CD4-positive, alpha-beta T cell treated with Interferon alpha-2 for 1 hour (primary cell): ENCODE measurements around the gene KATNIP.
A peak's percentile ranks its signal among the peaks of the same experiment; 100 is the strongest.

Source experiments
- DNase-seq, 2 donors: peaks; one replicate each; pipeline ENCODE4 v3.0.0-alpha.2; 2020 to 2022

The KATNIP gene

DNA sequence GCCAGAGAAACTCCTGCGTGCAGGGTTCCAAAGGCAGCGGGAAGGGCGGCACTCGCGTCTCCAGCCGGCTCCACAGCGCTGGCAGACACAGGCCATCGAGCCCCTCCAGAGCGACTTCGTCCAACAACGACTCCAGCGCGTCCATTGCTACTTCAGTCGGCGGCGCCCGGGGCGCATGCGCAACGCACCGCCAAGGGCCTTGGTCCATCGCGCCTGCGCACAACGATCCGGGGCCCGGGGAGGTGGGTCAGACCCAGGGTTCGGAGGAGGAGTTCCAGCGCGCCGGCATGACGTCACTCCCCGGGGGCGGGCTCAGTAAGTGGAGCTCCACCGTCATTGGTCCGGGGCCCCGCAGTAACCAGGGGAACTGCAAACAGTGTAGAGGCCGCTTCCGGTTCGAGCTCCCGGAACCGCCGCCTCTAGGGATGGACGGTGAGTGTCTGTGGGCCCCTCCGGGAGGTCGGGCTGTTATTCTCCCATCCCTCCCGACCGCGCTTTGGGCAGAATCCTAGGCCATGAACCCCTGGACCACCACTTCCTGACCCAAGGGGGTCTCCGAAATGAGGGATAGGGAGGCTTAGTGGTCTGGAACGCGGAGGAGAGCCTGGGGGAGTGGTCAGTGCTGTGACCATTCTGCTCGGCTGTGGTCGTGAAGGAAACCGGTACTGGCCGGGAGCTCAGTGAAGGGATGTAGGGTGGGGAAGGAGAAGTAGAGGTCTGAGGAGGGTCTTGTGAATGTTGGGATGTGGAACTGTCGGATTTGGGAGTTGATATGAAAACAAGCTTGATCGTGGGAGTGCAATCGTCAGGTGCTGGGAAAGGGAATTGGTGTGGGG lies at the start of gene KATNIP, which contains the start of gene GTF3C1:
Gene KATNIP (plus strand): TSS at position 399 of the 836 bp plus-strand sequence. CDS start 27 bp downstream, at position 426.
Gene GTF3C1 (minus strand): TSS at position 168 of the 836 bp plus-strand sequence. CDS start 23 bp downstream, at position 145.
- DNase-seq = peak; percentile 100

DNA sequence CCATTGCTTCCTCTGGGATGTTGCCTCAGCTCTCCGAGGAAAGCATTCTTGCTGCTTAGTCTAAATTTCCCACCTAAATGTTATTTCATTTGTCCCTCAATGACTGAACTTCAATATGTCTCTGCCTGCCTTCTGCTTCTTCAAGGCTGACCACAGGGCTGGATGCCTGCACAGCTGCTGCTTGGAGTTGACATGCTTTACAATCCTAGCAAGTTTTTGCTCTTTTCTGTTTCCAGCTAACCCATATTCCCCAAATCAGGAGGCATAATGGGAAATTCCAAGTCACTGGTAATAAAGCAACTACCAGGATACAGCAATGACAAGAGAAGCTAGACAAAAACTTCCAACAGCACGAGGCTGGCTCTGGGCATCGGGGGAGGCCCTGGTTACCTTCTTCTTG lies 49.1 kb upstream of the KATNIP start:
- no peak for DNase-seq

DNA sequence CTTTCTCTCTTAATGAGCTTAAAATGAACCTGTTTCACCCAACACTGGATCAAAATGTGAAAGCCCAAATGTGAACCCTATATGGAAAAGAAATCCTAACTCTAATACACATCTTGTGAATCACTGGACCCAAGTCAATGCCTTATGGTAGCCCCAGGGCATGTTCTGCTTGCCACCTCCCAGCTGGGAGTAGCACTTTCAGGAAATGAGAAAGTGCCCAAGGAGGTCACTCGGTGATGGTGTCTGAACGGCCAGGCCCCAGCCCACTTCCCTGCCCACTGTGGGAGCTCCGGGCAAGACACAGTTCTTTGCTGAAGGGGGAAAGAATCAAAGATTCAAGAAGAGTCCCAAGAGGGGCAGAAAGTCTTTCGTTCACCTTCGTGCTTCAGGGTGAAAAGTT lies 46.3 kb upstream of the KATNIP start:
- DNase-seq = no peak

DNA sequence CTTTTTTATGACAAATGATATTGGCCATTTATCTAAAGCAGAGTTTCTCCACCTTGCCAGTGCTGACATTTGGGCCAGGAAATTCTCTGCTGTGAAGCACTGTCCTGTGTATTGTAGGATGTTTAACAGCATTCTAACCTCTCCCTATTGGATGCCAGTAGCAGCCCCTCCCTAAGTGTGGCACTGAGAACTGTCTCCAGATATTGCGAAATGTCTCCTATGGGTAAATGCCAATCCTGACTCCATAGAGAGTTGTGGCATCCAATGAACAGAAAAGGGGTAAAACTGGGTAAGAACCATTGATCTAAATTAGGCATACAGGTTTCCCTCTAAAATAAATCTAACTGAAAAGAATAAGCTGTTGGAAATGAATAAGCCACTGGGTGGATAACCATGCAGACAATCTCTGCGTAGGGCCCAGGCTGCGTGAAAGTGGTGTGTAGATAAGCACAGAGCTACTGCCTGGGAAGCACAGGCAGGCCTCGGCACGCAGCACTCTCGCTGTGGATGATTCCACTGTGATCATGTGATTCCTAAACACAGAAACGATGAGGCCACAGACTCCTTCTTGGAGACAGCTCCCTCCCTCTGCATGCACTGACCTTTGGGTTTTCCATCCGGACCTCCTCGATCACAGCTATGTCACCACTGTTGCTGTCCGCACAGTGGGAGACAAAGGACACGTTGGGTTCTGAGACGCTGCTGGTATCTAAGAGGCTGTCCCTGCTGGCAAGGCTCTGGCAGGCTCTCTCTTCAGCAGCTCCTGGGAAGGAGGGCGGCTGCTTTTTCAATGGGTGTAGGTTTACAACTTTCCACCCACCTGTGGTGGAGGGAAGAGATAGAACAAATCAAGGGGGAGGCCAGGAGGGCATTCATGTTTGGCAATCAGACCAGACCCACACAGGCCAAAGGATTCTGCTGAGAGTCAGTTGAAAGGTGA lies 44.4 kb upstream of the KATNIP start:
- no peak for DNase-seq

DNA sequence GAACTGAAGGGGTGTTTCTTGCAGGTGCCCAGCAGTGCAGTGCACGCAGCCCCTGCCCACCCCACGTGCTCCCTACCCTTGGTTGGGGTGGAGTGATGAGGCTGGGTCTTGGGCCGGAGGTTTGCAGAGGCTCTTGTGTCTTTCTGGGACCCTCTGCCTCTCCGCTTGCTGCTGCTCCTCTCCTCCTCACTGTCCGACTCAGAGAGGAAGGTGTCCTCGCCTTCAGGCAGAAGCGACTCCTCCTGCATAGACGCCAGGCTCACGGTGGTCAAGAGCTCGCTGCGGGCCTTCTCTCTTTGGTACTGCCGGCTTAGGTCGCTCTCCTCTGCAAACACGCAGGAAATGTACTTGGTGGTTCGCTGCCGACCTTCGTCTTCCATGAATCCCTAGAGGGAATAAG lies 43.2 kb upstream of the KATNIP start:
- DNase-seq = no peak

DNA sequence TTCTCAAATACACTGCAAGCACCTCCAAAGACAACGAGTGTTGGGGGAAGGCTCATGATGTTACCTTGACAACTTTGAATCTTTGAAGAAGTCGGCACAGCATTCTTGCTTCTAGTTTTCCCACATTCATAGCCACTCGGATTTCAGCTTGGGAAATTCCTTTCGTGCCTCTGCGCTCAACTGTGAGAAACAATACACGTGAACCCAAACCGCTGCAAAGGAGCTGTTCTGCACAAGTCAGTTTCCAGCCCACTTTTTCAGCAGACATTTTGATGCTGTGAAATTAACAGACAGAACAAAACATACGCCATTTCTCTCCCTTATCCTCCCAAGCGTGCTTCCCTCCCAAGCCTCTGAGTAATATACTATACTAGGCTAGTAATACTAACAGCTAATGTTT lies 41.5 kb upstream of the KATNIP start:
- no peak for DNase-seq

DNA sequence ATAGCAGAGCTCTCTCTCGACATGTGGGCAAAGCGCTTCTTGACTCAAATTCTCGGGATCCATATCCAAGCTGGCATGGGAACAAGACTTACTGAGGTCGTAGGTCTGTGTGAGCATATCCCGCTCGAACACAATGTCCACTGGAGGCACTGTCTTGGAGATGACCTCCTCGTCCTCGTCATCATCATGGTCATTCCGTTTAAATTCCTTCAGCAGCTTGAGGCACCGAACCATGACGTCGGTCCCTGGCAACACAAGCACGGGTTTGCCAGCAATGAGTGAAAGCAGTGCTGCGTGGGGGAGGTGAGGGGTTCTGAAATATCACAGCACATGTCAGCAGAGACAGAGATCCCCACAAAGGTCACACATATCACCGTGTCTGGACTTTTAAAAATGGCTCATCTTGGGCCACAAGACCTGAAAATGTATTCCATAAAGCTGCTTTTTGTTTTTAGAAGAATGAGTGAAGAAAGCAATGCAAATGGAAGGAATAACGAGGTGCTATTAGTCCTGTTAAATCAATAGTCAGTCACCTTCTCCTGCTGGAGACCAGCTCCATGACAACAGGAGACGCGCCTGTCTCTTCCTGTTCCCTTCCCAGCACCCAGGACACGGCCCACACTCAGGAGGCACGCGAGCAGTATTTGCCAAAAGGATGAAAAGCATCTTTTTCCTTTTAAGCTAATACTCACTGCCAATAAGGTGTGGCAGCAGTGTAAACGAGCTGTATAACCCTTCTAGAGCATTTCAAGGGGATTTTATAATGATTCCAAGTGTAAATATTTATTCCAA lies 38.1 kb upstream of the KATNIP start:
- DNase-seq = no peak

DNA sequence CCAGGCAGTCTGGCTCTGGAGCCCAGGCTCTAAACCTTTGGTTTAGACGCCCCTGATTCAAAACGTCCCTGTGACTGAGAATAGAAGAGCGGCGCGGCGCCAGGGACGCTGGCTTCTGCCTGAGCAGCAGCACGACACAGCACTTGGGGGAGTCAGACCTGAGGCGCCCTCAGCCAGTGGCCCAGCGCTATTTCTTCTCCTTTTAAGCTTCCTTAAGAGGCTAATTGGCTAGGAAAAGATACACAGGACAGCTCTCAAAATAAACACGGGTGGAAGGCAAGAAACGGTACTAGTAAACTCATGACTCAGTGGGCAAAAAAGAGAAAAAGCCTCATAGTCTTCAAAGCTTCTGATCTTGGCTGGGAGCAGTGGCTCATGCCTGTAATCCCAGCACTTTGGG lies 35.1 kb upstream of the KATNIP start:
- DNase-seq = no peak

DNA sequence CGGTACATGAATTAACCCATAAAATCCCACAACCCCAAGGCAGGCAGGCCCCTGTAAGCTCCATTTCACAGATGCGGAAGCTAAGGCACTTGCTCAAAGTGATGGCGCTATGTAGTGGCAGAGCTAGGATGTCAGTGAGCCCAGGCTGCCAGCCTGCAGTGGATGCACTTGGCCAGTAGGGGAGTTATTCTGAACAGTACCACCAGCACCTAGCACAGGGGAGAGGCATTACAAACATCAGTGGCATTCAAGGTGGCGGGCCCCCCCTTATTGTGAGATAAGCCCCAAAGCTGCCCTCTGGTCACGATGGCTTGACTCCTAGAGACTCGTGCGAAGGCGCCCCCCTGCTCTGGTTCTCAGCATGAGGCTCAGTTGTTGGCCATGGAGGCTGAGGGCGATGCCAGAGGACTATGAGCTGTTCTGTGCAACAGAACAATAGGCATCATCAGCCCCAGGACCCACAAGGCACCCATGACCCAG lies 34.0 kb upstream of the KATNIP start:
- DNase-seq = peak in 1 of 2 donors; percentile 13

DNA sequence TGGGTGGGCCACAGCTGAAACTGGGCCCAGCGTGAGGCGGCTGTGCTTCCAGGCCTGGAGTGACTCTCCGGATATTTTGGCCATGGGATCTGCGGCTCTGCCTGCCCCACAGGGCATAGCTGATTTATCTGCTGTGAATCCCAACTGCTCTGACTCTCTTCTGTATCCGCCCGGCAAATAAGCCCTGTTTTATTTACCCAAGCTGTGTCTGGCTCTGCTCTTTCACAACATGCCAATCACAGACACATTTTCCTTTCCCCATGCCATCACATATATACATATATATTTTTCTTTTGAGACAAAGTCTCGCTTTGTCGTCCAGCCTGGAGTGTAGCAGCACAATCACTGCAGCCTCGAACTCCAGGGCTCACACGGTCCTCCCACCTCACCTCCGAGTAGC lies 33.6 kb upstream of the KATNIP start:
- no peak for DNase-seq

DNA sequence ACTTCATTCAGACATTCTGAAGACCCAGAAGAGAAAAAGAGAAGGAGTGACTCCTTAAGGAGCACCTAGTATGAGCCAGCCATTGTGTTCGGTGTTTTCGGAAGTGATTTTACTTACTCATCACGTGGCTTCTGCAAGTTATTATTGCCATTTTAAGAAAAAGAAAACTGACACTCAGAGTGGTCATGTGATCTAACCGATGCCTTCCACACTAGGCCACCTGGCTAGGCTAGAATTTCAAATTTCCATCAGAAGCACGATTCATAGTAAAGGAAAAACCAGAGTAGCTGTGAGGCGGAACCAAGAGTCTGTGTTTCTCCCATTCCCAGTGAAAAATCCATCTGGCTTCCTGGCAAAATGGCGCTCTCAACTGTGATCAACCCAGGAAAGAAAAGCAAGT lies 32.3 kb upstream of the KATNIP start:
- DNase-seq = no peak

DNA sequence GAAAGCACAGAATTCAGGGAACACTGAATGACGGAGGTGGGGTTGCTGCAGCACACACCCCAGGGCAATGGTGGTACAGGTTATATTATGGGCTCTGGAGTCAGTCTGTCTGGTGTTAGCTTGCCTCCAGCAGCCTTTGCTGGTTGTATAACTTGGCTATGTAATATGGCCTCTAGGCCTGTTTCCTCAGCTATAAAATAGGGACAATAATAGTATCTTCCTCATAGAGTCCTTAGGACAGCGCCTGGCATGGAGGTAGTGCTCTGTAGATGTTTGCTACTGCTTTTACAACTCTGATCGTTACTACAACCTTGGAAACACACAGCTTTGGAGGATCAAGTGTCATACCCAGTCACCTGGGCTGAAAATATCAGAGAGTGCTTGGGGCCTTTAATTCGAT lies 31.7 kb upstream of the KATNIP start:
- no peak for DNase-seq

DNA sequence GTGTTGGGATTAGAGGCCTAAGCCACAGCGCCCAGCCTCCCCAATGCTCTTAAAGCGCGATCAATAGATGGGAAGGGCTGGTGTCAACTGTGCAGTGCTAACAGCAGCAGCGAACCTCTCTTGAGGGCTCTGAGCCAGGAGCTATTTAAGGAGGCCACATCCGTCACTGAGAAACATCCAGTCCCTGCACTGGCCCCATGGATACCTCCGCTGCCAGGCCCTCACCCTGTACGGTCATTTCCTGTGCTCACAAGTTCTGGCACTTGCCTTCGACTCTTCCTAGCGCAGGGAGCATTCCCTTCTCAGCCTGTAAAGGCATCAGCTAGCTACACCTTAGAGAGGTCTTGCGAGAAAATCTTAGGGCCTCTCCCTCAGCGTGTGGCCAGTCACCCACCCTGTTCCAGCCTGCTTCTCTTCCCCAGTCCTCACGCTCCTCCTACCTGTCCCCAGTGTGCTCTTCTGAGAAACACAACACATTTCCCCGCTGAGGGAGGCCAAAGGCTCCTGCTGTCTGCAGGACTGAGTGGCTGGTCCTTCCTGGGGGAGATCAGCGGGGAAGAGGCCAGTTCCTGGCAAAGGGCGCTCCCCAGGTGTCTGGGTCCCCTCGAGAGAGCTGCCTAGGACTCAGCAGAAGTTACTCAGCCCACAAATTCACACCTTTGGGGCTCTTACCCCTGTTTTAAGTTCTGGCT lies 28.8 kb upstream of the KATNIP start:
- no peak for DNase-seq

DNA sequence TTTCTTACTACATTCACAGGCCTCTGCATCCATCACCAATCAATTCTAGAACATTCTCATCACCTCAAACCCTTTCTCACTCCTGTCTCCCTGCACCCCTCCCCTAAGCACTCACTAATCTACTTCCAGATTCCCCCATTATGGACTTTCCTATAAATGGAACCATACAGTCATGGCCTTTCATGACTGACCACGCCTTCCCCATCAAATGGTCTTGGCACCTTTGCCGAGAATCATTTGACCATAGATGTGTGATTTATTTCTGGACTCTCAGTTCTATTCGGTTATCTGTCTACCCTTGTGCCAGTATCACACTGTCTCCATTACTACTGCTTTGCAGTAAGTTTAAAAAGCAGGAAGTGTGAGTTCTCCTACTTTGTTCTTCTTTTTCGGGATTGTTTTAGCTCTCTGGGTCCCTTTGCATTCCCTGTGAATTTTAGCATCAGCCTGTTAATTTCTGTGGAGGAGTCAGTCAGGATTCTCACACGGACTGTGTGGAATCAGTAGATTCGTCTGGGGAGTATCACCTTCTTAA lies 27.7 kb upstream of the KATNIP start:
- DNase-seq = no peak

DNA sequence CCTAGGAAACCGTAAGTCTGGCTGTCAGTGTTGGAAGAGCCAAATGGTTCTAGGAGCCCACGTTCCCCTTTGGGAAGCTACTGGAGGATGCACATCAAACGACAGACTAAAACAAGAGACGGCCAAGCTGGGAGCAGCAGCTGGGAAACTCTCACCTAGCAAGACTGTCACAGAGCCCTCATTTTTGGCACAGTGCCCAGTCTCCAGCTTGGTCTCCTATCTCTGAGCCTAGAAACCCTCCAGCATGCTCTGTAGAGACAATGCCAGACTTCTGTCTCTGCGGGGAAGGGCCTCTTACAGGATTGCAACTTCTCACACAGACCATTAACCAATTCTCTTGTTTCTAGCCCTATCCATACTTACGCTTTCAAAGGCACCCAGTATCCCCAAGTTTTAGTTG lies 23.8 kb upstream of the KATNIP start:
- no peak for DNase-seq

DNA sequence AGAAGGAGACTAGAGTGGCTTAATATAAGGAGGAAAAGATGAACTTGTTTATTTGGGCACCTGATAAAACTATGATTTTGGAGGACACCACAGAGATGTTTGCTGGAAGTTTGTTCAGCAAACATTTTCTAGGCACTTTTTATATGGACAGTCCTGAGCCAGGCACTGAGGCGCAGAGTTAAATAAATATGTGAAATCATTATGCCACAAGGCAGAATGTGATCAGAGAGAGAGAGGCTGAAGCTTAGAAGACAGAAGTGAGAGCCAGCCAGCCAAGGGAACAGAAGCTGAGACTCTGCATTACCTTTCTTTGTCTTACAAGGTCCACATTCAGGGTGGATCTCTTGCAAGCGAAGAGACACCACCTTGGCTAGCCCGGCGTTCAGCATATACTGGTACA lies 21.6 kb upstream of the KATNIP start:
- no peak for DNase-seq

DNA sequence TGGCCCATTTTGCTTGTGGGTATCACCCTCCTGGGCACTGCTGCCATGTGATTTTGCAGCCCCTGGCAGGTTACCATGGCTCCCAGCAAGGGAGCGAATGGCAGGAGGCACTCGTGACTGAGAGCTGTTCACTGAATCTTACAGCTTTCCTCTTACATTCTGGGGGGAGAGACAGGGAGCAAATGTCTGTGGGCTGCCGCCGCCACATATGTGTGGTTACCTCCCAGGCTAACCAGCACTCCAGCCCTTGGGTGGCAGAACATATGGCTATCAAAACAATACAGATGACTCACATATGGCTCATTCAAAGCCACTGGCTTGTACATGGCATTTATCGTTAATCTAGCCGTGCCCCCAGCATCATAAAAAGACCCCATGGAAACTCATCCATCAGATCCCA lies 20.0 kb upstream of the KATNIP start:
- DNase-seq = no peak

DNA sequence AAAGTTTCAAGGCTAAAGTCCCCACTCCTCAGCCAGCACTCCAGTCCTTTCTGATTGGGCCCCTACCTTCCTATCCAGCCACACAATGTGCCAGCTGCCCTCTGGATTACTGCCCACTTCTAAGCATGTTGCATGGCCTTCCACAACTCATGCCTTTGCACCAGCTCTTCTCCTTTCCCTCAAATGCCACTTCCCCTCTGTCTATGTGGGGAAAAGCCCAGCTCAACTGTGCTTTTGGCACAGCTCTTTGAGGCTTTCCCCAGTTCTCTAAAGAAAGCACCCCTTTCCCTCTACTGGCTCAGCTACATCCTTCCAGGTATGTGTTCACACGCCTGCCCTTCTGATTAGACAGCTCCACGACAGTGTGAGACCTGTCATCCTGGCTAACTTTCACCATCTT lies 18.8 kb upstream of the KATNIP start:
- DNase-seq = no peak

DNA sequence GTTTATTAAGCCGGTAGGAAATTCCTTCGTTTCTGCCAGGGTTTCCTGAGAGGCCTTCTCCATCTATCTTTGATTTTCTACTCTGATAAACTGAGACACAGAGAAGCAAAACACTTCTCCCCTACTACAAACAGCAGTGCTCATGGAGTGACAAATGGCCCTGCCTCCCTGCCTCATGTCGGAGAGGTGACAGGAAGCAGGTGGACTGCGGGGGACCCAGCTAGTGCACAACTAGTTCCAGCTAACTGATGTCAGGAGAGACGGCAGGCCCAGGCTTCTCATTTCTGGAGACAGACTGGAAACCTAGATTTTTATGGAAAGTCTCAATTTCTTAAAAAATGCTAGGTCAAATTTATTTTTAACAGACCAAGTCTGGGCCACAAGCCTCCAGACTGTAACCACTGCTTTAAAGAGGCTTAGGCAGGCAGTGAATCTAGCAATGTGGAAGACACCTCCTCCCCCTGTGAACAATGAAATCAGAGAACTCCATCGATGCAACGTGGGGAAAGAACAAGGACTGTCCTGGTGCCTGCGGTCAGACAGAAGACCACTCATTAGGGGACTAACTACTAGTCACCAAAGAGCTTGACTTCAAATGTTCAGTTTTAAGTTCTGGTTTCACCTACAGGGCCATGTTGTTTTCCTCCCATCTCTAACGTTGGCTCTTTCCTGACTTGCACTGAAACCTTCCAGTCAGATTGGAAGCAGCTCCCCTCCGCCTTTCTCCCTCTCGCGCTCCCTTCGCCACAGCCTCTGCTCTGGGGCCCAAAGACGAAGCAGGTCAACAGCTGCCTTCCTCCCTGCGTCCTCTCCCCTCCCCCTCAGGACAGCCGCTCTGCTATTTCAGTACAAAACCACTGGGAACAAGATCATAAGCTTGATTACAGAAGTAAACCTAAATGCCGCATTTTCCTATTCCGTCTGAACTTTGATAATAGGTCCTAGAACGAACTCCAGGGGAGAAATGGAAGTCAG lies 17.8 kb upstream of the KATNIP start:
- DNase-seq = no peak

DNA sequence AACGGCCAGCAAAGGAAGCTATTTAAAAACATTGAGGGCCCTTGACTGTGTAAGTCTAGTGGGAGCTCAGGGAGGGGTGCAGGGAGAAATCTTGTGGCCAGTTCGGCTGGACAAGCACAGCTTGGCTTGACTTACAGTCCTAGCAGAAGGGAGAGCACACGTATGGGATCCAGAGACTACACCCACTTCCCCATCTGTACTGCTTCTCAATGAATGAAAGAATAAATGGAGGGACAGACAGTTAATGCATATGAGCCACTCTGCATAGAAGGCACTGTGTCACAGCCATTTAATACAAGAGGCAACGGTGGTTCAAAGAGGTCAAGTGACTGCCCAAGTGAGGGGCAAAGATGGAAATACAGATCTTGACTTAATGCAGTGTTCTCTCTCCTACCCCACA lies 15.7 kb upstream of the KATNIP start:
- DNase-seq = no peak

DNA sequence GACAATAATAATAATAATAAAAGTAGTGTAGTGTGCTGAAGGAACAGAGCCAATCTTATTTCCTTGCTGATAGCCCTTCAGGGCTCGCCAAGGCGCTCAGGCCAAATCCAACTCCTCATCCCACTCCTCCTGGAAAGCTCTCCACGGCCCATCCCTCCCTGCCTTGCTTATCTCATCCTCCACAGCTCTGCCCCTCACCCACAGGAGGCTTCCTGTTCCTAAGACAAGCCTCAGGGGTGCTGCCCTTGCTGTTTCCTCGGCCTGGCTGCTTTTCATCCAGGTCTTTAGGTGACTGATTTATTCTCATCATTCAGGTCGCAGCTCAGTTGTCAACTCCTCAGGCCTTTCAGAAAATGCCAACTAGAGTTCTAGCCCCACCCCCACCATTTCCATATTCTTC lies 11.4 kb upstream of the KATNIP start:
- no peak for DNase-seq
